IMR-90 (cell line): ENCODE measurements around the gene UMODL1. TPM values are rescaled to one million over a fixed set of nuclear protein-coding genes. Genes with fewer than 3 reads are reported as not detected.

Source experiments
- ATAC-seq: fragments of 200-7000 bp; cut with Tn5 transposase; 2 replicates; pipeline ENCODE4 v1.9.1; 2020; ENCODE audit warnings: low read depth, mild to moderate bottlenecking, moderate library complexity
- BruUV-seq: library from RNA; stranded (reverse); fragments of 400-500 nt; replicated peaks from 2 replicates; lab custom pipeline; 2021; lab: Mats Ljungman, UMichigan
- CTCF ChIA-PET: fragments of 300-600 bp; formaldehyde crosslinking; extraction: SDS; loops from one replicate; lab custom pipeline; 2021; ENCODE audit warnings: antibody characterized with exemption; lab: Yijun Ruan, JAX
- POLR2A ChIA-PET: fragments of 300-600 bp; sonication (Branson Sonifier 250); formaldehyde crosslinking; loops from one replicate; lab custom pipeline; 2022; ENCODE audit warnings: antibody characterized with exemption; ENCODE audit not compliant: unreplicated experiment; lab: Charles Lee
- DNase-seq: peaks from one replicate; pipeline ENCODE4 v3.0.0; 2013
- H2AFZ ChIP-seq: replicated peaks from 2 replicates; pipeline ENCODE3; 2013; ENCODE audit warnings: low read length, mild to moderate bottlenecking; ENCODE audit not compliant: poor library complexity
- H2AK5ac ChIP-seq: 2 replicates; pipeline ENCODE4 v1.6.1; 2013; ENCODE audit warnings: low read depth, low read length, inconsistent platforms
- H2AK9ac ChIP-seq: replicated peaks from 2 replicates; pipeline ENCODE3; 2013; ENCODE audit warnings: mild to moderate bottlenecking, low read depth, low read length, moderate library complexity; ENCODE audit not compliant: poor library complexity
- H2BK120ac ChIP-seq: 2 replicates; pipeline ENCODE4 v1.6.1; 2013; ENCODE audit warnings: low read depth, low read length, inconsistent platforms
- H2BK15ac ChIP-seq: 3 replicates; pipeline ENCODE4 v1.6.1; 2013; ENCODE audit warnings: low read depth, low read length, inconsistent platforms
- H2BK20ac ChIP-seq: 2 replicates; pipeline ENCODE4 v1.6.1; 2013; ENCODE audit warnings: low read depth, mild to moderate bottlenecking, inconsistent platforms, low read length, moderate library complexity
- H2BK5ac ChIP-seq: 2 replicates; pipeline ENCODE4 v1.6.1; 2013; ENCODE audit warnings: mild to moderate bottlenecking, low read depth, low read length, inconsistent platforms; ENCODE audit not compliant: poor library complexity, severe bottlenecking
- H3K14ac ChIP-seq: replicated peaks from 2 replicates; pipeline ENCODE4 v1.6.1; 2013; ENCODE audit warnings: low read depth, low read length, inconsistent platforms
- H3K18ac ChIP-seq: 2 replicates; pipeline ENCODE4 v1.6.1; 2013; ENCODE audit warnings: low read depth, low read length, control low read depth
- H3K23ac ChIP-seq: 2 replicates; pipeline ENCODE4 v1.6.1; 2013; ENCODE audit warnings: low read depth, low read length, inconsistent platforms
- H3K27ac ChIP-seq: 2 replicates; pipeline ENCODE4 v1.5.1; 2013; ENCODE audit warnings: mild to moderate bottlenecking, control low read depth, low read length; ENCODE audit not compliant: insufficient read depth
- H3K27me3 ChIP-seq: 2 replicates; pipeline ENCODE4 v1.6.1; 2013; ENCODE audit warnings: low read length; ENCODE audit not compliant: control insufficient read depth, insufficient read depth
- H3K36me3 ChIP-seq: 2 replicates; pipeline ENCODE4 v1.6.1; 2013; ENCODE audit warnings: low read length, mixed read lengths; ENCODE audit not compliant: control insufficient read depth, insufficient read depth
- H3K4ac ChIP-seq: 2 replicates; pipeline ENCODE4 v1.6.1; 2013; ENCODE audit warnings: low read depth, low read length, inconsistent platforms
- H3K4me1 ChIP-seq: 2 replicates; pipeline ENCODE4 v1.6.1; 2013; ENCODE audit warnings: low read length, mixed read lengths; ENCODE audit not compliant: control insufficient read depth, insufficient read depth
- H3K4me2 ChIP-seq: 2 replicates; pipeline ENCODE4 v1.6.1; 2013; ENCODE audit warnings: low read depth, mild to moderate bottlenecking, control low read depth, low read length, moderate library complexity
- H3K4me3 ChIP-seq: 2 replicates; pipeline ENCODE4 v1.5.1; 2013; ENCODE audit warnings: low read depth, mild to moderate bottlenecking, control low read depth, low read length, moderate library complexity; ENCODE audit not compliant: insufficient read depth
- H3K56ac ChIP-seq: 2 replicates; pipeline ENCODE4 v1.6.1; 2013; ENCODE audit warnings: low read length, inconsistent platforms; ENCODE audit not compliant: insufficient read depth; ENCODE audit errors: extremely low read depth
- H3K79me1 ChIP-seq, 2 experiments: 2 replicates each; pipeline ENCODE4 v1.6.1; 2013; ENCODE audit warnings: low read length in 2 of 2, inconsistent platforms in 1 of 2, low read depth in 1 of 2
- H3K9ac ChIP-seq: 2 replicates; pipeline ENCODE4 v1.6.1; 2013; ENCODE audit warnings: low read depth, low read length, control low read depth
- H3K9me1 ChIP-seq: 2 replicates; pipeline ENCODE4 v1.6.1; 2013; ENCODE audit warnings: low read length, inconsistent platforms; ENCODE audit not compliant: insufficient read depth
- H3K9me3 ChIP-seq: 2 replicates; pipeline ENCODE4 v1.6.1; 2013; ENCODE audit warnings: low read length; ENCODE audit not compliant: control insufficient read depth, insufficient read depth
- H4K20me1 ChIP-seq: 2 replicates; pipeline ENCODE4 v1.6.1; 2013; ENCODE audit warnings: low read length, inconsistent platforms; ENCODE audit not compliant: insufficient read depth
- H4K5ac ChIP-seq: 2 replicates; pipeline ENCODE4 v1.6.1; 2013; ENCODE audit warnings: mild to moderate bottlenecking, low read depth, low read length, control low read depth
- H4K8ac ChIP-seq, 2 experiments: 2 replicates each; pipeline ENCODE4 v1.6.1; 2013; ENCODE audit warnings: low read depth in 2 of 2, low read length in 2 of 2, control low read depth in 1 of 2, inconsistent platforms in 1 of 2
- H4K91ac ChIP-seq: 2 replicates; pipeline ENCODE4 v1.6.1; 2013; ENCODE audit warnings: low read depth, low read length, inconsistent platforms; ENCODE audit not compliant: insufficient read depth
- BHLHE40 ChIP-seq: fragments of 150-350 bp; IDR thresholded peaks from 2 replicates; pipeline ENCODE4 v1.6.1; 2016; ENCODE audit warnings: mild to moderate bottlenecking, low read depth, low read length
- CEBPB ChIP-seq: IDR thresholded peaks from 2 replicates; pipeline ENCODE4 v1.6.1; 2012; ENCODE audit warnings: low read depth, low read length, improper control_type of control experiment
- CHD1 ChIP-seq: IDR thresholded peaks from 2 replicates; pipeline ENCODE4 v1.6.1; 2012; ENCODE audit warnings: low read depth, low read length, improper control_type of control experiment
- FOS ChIP-seq: fragments of 150-350 bp; IDR thresholded peaks from 2 replicates; pipeline ENCODE4 v1.6.1; 2016; ENCODE audit warnings: low read depth, low read length
- MAFK ChIP-seq: IDR thresholded peaks from 2 replicates; pipeline ENCODE4 v1.6.1; 2012; ENCODE audit warnings: low read depth, low read length, improper control_type of control experiment
- MAZ ChIP-seq: IDR thresholded peaks from 2 replicates; pipeline ENCODE4 v1.6.1; 2012; ENCODE audit warnings: low read depth, mild to moderate bottlenecking, low read length, improper control_type of control experiment, moderate library complexity, borderline replicate concordance
- MXI1 ChIP-seq: IDR thresholded peaks from 2 replicates; pipeline ENCODE4 v1.6.1; 2012; ENCODE audit warnings: low read depth, mild to moderate bottlenecking, low read length, moderate library complexity, borderline replicate concordance
- NFE2L2 ChIP-seq: fragments of 150-350 bp; IDR thresholded peaks from 2 replicates; pipeline ENCODE4 v1.6.1; 2016; ENCODE audit warnings: low read depth, mild to moderate bottlenecking, low read length
- POLR2A ChIP-seq: IDR thresholded peaks from 2 replicates; pipeline ENCODE4 v1.6.1; 2012; ENCODE audit warnings: mild to moderate bottlenecking, low read depth, low read length
- RAD21 ChIP-seq: IDR thresholded peaks from 2 replicates; pipeline ENCODE4 v1.6.1; 2012; ENCODE audit warnings: low read length, improper control_type of control experiment
- RCOR1 ChIP-seq: IDR thresholded peaks from 2 replicates; pipeline ENCODE4 v1.6.1; 2012; ENCODE audit warnings: mild to moderate bottlenecking, low read length, improper control_type of control experiment; ENCODE audit not compliant: insufficient replicate concordance
- RFX5 ChIP-seq: IDR thresholded peaks from 2 replicates; pipeline ENCODE4 v1.8.0; 2012; ENCODE audit warnings: low read depth, mild to moderate bottlenecking, low read length, moderate library complexity
- SMC3 ChIP-seq: fragments of 150-350 bp; IDR thresholded peaks from 2 replicates; pipeline ENCODE4 v1.6.1; 2016; ENCODE audit warnings: low read depth, mild to moderate bottlenecking, antibody characterized with exemption, low read length, moderate library complexity
- WGBS, 2 experiments: methylation state at CpG; one replicate each; pipeline versions ENCODE4 v1.1.5 to v1.1.7; 2013; ENCODE audit warnings: missing lambda C conversion rate in 2 of 2; ENCODE audit not compliant: insufficient read length in 1 of 2; ENCODE audit errors: extremely low coverage in 2 of 2; 5-methylcytosine and 5-hydroxymethylcytosine counted together
- dilution Hi-C: fragments of 300-500 bp; cut with HindIII; formaldehyde crosslinking; loops from one replicate; pipeline ENCODE4 v1.14.3; 2018; ENCODE audit warnings: low sequenced_read_pairs; ENCODE audit not compliant: unreplicated experiment
- in situ Hi-C: fragments of 300-500 bp; cut with MboI; formaldehyde crosslinking; loops from 3 replicates; pipeline ENCODE4 v1.14.3; 2019; ENCODE audit warnings: low sequenced_read_pairs, inconsistent platforms, mixed read lengths
- intact Hi-C: fragments of 100-400 bp; cut with micrococcal nuclease; formaldehyde crosslinking; loops from 2 replicates; pipeline ENCODE4 v1.10.0; 2022
- polyA plus RNA-seq, 3 experiments: library from polyadenylated mRNA; depleted of rRNA; stranded (reverse); fragments of >200 nt; gene quantifications; 2 replicates each; pipeline ENCODE4 v1.2.3, GENCODE V29; 2012; ENCODE audit warnings: low replicate concordance in 1 of 3
- total RNA-seq: library from RNA; depleted of rRNA; stranded (reverse); fragments of >200 nt; gene quantifications from 2 replicates; pipeline ENCODE4 v1.2.3, GENCODE V29; 2012
- TF ChIP-seq, protein P1 (sequence below): fragments of 150-350 bp; IDR thresholded peaks from 2 replicates; pipeline ENCODE4 v1.6.1; 2016; ENCODE audit warnings: low read depth, mild to moderate bottlenecking, low read length, moderate library complexity, borderline replicate concordance
- TF ChIP-seq, protein P2 (sequence below): conservative IDR thresholded peaks from 2 replicates; pipeline ENCODE4 v1.5.1; 2012; ENCODE audit warnings: mild to moderate bottlenecking, low read depth, low read length, improper control_type of control experiment
- TF ChIP-seq, protein P3 (sequence below): fragments of 150-350 bp; IDR thresholded peaks from 2 replicates; pipeline ENCODE4 v1.6.1; 2017; ENCODE audit warnings: mild to moderate bottlenecking, antibody characterized with exemption, low read length, low read depth

Gene UMODL1
- total and polyA plus RNA-seq, 2 of the 4 experiments (the other 2 are of a cell fraction) = 0.02 TPM; not detected in 1

DNA sequence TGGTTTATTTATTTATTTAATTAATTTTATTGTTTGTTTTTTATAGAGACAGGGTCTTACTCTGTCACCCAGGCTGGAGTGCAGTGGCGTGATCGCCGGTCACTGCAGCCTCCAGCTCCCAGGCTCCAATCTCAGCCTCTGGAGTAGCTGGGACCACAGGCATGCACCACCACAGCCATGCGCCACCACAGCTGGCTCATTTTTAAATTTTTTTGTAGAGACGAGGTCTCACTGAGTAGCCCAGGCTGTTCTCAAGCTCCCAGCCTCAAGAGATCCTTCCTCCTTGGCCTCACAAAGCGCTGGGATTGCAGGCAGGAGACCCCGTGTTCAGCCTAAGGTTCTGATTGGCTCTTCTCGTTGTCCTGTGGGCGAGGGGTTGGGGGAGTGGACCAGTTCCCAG is 22.1 kb downstream of the UMODL1 start:
- H2BK120ac ChIP-seq = peak overlapping the region; percentile 73
- H2AK5ac ChIP-seq = peak overlapping the region; percentile 86
- no peak overlapping the region for H3K4me3 ChIP-seq
- WGBS, 2 experiments = 100% methylated on average over 1 of the region's 9 CpGs; no CpG with 5 or more reads in 1 of the 2 experiments
- no peaks in the 10 kb centered on the region for H4K20me1 ChIP-seq
- no peak overlapping the region for H2AFZ ChIP-seq
- peaks cover 7% of the 10 kb centered on the region for H3K9me3 ChIP-seq
- TF ChIP-seq POLR2A = no peak
- no peak for TF ChIP-seq CEBPB
- TF ChIP-seq, protein P1, sequence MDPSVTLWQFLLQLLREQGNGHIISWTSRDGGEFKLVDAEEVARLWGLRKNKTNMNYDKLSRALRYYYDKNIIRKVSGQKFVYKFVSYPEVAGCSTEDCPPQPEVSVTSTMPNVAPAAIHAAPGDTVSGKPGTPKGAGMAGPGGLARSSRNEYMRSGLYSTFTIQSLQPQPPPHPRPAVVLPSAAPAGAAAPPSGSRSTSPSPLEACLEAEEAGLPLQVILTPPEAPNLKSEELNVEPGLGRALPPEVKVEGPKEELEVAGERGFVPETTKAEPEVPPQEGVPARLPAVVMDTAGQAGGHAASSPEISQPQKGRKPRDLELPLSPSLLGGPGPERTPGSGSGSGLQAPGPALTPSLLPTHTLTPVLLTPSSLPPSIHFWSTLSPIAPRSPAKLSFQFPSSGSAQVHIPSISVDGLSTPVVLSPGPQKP = no peak
- no peak for TF ChIP-seq NFE2L2
- no peak for TF ChIP-seq FOS
- no peak for TF ChIP-seq SMC3
- TF ChIP-seq MXI1 = no peak
- TF ChIP-seq, protein P2, sequence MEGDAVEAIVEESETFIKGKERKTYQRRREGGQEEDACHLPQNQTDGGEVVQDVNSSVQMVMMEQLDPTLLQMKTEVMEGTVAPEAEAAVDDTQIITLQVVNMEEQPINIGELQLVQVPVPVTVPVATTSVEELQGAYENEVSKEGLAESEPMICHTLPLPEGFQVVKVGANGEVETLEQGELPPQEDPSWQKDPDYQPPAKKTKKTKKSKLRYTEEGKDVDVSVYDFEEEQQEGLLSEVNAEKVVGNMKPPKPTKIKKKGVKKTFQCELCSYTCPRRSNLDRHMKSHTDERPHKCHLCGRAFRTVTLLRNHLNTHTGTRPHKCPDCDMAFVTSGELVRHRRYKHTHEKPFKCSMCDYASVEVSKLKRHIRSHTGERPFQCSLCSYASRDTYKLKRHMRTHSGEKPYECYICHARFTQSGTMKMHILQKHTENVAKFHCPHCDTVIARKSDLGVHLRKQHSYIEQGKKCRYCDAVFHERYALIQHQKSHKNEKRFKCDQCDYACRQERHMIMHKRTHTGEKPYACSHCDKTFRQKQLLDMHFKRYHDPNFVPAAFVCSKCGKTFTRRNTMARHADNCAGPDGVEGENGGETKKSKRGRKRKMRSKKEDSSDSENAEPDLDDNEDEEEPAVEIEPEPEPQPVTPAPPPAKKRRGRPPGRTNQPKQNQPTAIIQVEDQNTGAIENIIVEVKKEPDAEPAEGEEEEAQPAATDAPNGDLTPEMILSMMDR = no peak
- TF ChIP-seq RFX5 = no peak
- no peak for TF ChIP-seq RAD21
- TF ChIP-seq, protein P3, sequence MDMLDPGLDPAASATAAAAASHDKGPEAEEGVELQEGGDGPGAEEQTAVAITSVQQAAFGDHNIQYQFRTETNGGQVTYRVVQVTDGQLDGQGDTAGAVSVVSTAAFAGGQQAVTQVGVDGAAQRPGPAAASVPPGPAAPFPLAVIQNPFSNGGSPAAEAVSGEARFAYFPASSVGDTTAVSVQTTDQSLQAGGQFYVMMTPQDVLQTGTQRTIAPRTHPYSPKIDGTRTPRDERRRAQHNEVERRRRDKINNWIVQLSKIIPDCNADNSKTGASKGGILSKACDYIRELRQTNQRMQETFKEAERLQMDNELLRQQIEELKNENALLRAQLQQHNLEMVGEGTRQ = no peak
- no peak for TF ChIP-seq CHD1
- TF ChIP-seq RCOR1 = no peak
- TF ChIP-seq BHLHE40 = no peak
- no peak for TF ChIP-seq MAFK
- no peak for TF ChIP-seq MAZ
- H3K56ac ChIP-seq = no peak overlapping the region
- no peak for ATAC-seq
- peak overlapping the region; percentile 2; the same call in 1 of the 2 replicates for H4K91ac ChIP-seq
- H3K18ac ChIP-seq = peak overlapping the region; percentile 9; the same call in 1 of the 2 replicates
- ChIA-PET POLR2A (no interaction called here), CTCF (interaction anchor here (1.2 to 2.2 kb wide), 2 partner anchors 15 to 68 kb away, joined by 4 to 5 read pairs; no protein-coding TSS in a partner anchor)
- no peaks in the 10 kb centered on the region for H3K36me3 ChIP-seq
- H3K4me1 ChIP-seq = peaks cover 16% of the 10 kb centered on the region
- no peak overlapping the region for H3K9ac ChIP-seq
- no peak overlapping the region for H3K27ac ChIP-seq
- peaks cover 10% of the 10 kb centered on the region for H3K9me1 ChIP-seq
- no peak for DNase-seq
- H2BK15ac ChIP-seq = peak overlapping the region; percentile 53; the same call in 2 of the 3 replicates
- no TSS peak for BruUV-seq
- H4K8ac ChIP-seq = no peak overlapping the region; a peak in 1 of 4 replicates
- dilution Hi-C loops (no loop called here), in situ Hi-C loops (loop anchor here (10.0 kb wide), 1 partner anchor 158 kb away; no protein-coding TSS in a partner anchor), intact Hi-C loops (no loop called here)
- no peak overlapping the region for H3K4me2 ChIP-seq
- H3K27me3 ChIP-seq = peaks cover 2% of the 10 kb centered on the region; the same call in 1 of the 2 replicates
- no peak overlapping the region for H3K23ac ChIP-seq
- no peak overlapping the region for H3K14ac ChIP-seq
- peak overlapping the region; percentile 78 for H3K4ac ChIP-seq
- peak overlapping the region; percentile 59 for H2AK9ac ChIP-seq
- peak overlapping the region; percentile 45 for H4K5ac ChIP-seq
- peak overlapping the region; percentile 20 for H2BK5ac ChIP-seq
- H3K79me1 ChIP-seq = no peaks in the 10 kb centered on the region
- peak overlapping the region; percentile 68 for H2BK20ac ChIP-seq
